HepG2 (cell line): ENCODE results near the gene RBPJ. TPM values are rescaled to one million over a fixed set of nuclear protein-coding genes. Genes with fewer than 3 reads are reported as not detected.
A peak's percentile ranks its signal among the peaks of the same experiment; 100 is the strongest.

Experiments used
- CREB1 ChIP-seq, 2 experiments: fragments of 450-650 bp in 1 of 2; IDR thresholded peaks; 2 replicates each; pipeline ENCODE4 v1.6.1; 2016 to 2017; ENCODE audit warnings: control low read depth in 1 of 2, mild to moderate bottlenecking in 1 of 2, missing compliant biosample characterization in 1 of 2, missing genetic modification characterization in 1 of 2
- HMGA1 ChIP-seq: sonication (generic); formaldehyde crosslinking; conservative IDR thresholded peaks from 2 replicates; pipeline ENCODE4 v1.4.0; 2020; ENCODE audit warnings: missing genetic modification reagents
- POLR2A ChIP-seq, 2 experiments: IDR thresholded peaks; 2 replicates each; pipeline ENCODE4 v1.6.1; 2011; ENCODE audit warnings: low read depth in 2 of 2, low read length in 2 of 2, mild to moderate bottlenecking in 1 of 2, moderate library complexity in 1 of 2; ENCODE audit not compliant: insufficient read depth in 1 of 2
- POLR2AphosphoS5 ChIP-seq: IDR thresholded peaks from 2 replicates; pipeline ENCODE4 v1.6.1; 2012; ENCODE audit warnings: low read depth, low read length
- TBX2 ChIP-seq: sonication (generic); formaldehyde crosslinking; IDR thresholded peaks from 2 replicates; pipeline ENCODE4 v1.5.0; 2020; ENCODE audit warnings: missing genetic modification reagents, mild to moderate bottlenecking, borderline replicate concordance
- ZBTB14 ChIP-seq: sonication (generic); formaldehyde crosslinking; IDR thresholded peaks from 2 replicates; pipeline ENCODE4 v1.4.0; 2020; ENCODE audit warnings: missing genetic modification reagents
- ZNF142 ChIP-seq: sonication (generic); formaldehyde crosslinking; IDR thresholded peaks from 2 replicates; pipeline ENCODE4 v1.4.0; 2020; ENCODE audit warnings: missing genetic modification reagents
- ZNF20 ChIP-seq: sonication (generic); formaldehyde crosslinking; IDR thresholded peaks from 2 replicates; pipeline ENCODE4 v1.4.0; 2020; ENCODE audit warnings: mild to moderate bottlenecking, moderate library complexity, missing genetic modification reagents
- ZNF367 ChIP-seq: sonication (generic); formaldehyde crosslinking; IDR thresholded peaks from 2 replicates; pipeline ENCODE4 v1.4.0; 2020; ENCODE audit warnings: missing genetic modification reagents, borderline replicate concordance
- ZNF407 ChIP-seq: sonication (generic); formaldehyde crosslinking; IDR thresholded peaks from one replicate; pipeline ENCODE4 v1.5.1; 2020; ENCODE audit warnings: mild to moderate bottlenecking, missing genetic modification reagents; ENCODE audit errors: not compliant biosample characterization
- ZNF513 ChIP-seq: sonication (generic); formaldehyde crosslinking; conservative IDR thresholded peaks from 2 replicates; pipeline ENCODE4 v1.5.0; 2020; ENCODE audit warnings: missing genetic modification reagents
- ZNF557 ChIP-seq: sonication (generic); formaldehyde crosslinking; IDR thresholded peaks from 2 replicates; pipeline ENCODE4 v1.4.0; 2020; ENCODE audit warnings: missing genetic modification reagents
- ZSCAN25 ChIP-seq: sonication (generic); formaldehyde crosslinking; IDR thresholded peaks from 2 replicates; pipeline ENCODE4 v1.8.0; 2022; ENCODE audit warnings: mild to moderate bottlenecking, missing genetic modification reagents
- polyA plus RNA-seq, 8 experiments: library from polyadenylated mRNA; depleted of rRNA in 3 of 8; stranded (reverse) in 7 of 8; unstranded in 1 of 8; fragments of >200 nt; fragmentation: Illumina TruSeq in 4 of 8; extraction: Trizol in 4 of 8; gene quantifications; 2 replicates each; pipeline versions ENCODE4 v1.2.1 to v1.2.3, GENCODE V29; 2011 to 2016; ENCODE audit warnings: low read depth in 4 of 8, missing spikeins in 1 of 8, mixed read lengths in 1 of 8; ENCODE audit not compliant: insufficient read depth in 1 of 8
- total RNA-seq, 5 experiments: library from RNA; depleted of rRNA; stranded (reverse); fragments of >200 nt; fragmentation: Illumina TruSeq; extraction: Trizol; gene quantifications; 2 replicates each; pipeline ENCODE4 v1.2.3, GENCODE V29; 2016; ENCODE audit warnings: low read depth in 1 of 5

RBPJ gene
- total and polyA plus RNA-seq, 2 of the 13 experiments (the other 11 are each of a cell fraction or from before 2014, with no cell fraction given) = 25.9 to 33.2 TPM

GRCh38 chr4:26319467-26319948 lies 1.3 kb upstream of the RBPJ start (continued):
- TF ChIP-seq ZSCAN25 (CRISPR knock-in tag) (no peak), ZNF142 (CRISPR knock-in tag) (no peak), POLR2AphosphoS5 (no peak; the same call in 1 of the 2 replicates), ZNF20 (no peak), ZNF513 (CRISPR knock-in tag) (no peak), ZNF407 (CRISPR knock-in tag) (no peak), HMGA1 (CRISPR knock-in tag) (no peak), ZNF557 (CRISPR knock-in tag) (no peak), CREB1 (IDR thresholded peaks at IDR 0.05) (no peak), CREB1 (CRISPR knock-in tag; IDR thresholded peaks at IDR 0.05) (no peak), POLR2A (IDR thresholded peaks at IDR 0.05; ENCODE audit: insufficient read depth in 1 of 2, low read depth in 2 of 2, low read length in 2 of 2) (peak in 1 of 2 experiments; percentile 44; a peak in 1 of 4 replicates), TBX2 (CRISPR knock-in tag) (no peak), ZNF367 (CRISPR knock-in tag) (no peak), ZBTB14 (CRISPR knock-in tag) (peak; percentile 66; the same call in 1 of the 2 replicates)
